HG03342 (cell line): ENCODE results near the gene SLC8A1.

Experiments
- ATAC-seq: cut with Tn5 transposase; IDR thresholded peaks from one replicate; pipeline ENCODE4 v1.9.1; 2021; ENCODE audit warnings: mild to moderate bottlenecking, moderate library complexity; ENCODE audit not compliant: unreplicated experiment

The SLC8A1 gene

GRCh38 chr2:40451918-40452605 lies at the start of gene SLC8A1:
TSS of gene SLC8A1 (minus strand) at chr2:40452090.
- ATAC-seq: no peak

DNA sequence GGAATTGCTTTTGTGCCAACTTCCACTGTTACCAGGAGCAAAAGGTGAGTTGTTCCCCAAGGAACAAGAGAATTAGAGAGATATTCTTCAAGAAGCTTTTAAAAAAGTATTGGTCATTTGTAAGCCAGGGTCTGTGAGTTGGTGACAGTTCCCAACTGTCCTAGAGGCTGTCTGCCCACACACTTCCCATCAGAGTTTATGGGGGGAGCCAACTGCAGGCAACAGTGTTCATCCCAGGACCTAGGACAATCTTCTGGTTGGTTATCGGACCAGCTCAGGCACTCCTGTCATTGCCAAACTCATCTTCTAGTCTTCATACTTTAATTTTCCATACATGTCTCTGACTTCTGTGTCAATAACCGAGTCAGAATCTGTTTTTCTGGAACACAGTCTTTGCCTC lies 47.5 kb upstream of the SLC8A1 start:
- ATAC-seq: no peak

DNA sequence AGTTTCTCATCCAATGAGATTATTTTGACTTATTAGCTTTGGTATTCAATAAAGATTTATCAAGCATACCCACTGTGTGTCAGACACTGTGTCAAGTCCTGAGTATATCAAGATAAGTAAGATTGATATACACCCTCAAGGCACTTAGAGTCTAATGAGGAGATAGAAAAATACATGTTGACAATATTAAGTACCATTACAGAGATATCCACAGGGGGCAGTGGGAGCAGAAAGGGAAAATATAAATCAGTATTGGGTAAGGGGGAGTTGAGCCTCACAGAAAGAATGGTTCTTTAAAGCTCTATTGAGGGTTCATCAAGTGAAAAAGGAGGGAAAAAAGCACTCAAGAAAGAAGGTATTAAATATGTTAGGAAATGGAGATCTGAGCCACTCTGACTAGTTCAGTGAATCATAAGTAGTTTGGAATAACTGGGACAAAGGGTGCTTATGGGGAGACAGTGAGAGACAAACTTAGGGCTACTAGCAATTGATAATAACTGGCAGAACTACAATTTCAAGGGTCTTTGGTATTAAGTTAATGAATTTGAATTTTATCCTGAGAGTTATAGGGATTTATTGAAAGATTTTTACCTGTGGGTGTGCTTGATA lies 45.5 kb upstream of the SLC8A1 start:
- ATAC-seq: no peak

- no peak for ATAC-seq
These were observed 37.7 kb upstream of the SLC8A1 start for GRCh38 chr2:40489678-40489960.

- ATAC-seq: no peak
These were observed 37.2 kb upstream of the SLC8A1 start for GRCh38 chr2:40488927-40489677.

DNA sequence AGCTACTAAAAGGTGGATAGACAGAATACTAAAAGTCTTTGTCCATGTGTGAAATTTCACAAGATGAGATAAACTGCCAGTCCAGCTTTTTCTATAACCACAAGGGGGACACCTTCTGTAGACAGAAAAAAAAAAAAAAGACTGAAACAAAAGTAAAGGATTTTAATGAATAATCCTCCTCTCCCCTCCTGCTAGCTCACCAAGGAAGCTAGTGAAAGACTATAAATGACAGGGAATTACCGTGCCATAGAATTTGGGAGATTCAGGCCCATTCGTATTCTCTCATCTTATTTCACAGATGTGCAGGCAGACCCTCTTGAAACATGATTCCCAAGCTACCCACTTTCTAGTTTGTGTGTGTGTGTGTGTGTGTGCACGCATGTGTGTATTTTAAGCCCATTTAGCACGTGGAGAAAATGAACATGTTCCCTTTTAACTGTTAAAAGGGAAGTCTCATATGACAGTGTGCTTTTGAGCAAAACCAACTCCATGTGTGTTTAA lies 36.3 kb upstream of the SLC8A1 start:
- ATAC-seq: no peak

DNA sequence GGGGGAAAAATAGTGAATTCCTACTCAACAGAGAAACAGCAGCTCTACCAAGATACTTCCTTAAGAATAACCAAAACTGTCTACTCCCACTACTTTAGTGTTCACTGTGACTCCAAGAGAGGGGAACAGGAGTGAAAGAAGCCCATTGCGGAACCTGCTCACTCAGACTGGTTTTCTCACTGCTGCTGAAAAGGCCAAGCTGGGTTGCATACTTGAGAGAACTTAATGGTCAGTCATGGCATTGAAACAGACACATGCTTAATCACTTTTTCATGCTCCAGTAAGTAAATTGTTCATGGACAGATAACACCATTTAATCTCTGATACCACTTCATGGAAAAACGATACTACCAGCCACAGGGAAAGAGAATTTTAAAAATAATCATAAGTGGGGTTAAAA lies 35.7 kb upstream of the SLC8A1 start:
- ATAC-seq: no peak

DNA sequence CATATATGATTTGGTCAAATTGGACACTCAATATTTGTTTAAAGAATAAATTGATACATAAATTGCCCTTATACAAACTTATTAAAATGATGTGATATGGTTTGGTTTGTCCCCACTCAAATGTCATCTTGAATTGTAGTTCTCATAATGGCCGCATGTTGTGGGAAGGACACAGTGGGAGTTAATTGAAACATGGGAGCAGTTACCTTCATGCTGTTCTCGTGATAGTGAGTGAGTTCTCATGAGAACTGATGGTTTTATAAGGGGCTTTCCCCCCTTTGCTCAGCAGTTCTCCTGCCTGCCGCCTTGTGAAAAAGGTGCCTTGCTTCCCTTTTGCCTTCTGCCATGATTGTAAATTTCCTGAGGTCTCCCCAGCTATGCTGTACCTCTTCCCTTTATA lies 34.0 kb upstream of the SLC8A1 start:
- no peak for ATAC-seq

GRCh38 chr2:40485318-40485717 lies 33.4 kb upstream of the SLC8A1 start:
- ATAC-seq: no peak

- no peak for ATAC-seq
These were observed 31.8 kb upstream of the SLC8A1 start for GRCh38 chr2:40483549-40484243.

DNA sequence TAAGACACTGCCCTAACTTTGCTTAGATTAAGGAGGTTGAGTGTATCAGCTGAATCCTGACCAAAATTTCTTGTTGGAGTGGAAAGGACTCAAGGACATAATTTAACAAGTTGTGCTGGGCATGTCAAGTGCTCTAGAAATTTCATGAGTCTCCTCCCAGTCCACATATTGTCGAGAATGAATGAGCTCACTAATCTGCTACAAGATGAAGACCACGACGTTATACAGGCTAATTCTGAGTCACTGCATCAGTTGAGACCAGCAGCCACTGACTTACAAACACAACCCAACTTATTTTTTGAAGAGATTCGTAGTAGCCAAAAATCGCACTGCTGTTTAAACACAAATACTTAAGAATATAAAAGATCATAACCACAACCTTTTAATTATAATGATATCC lies 28.7 kb upstream of the SLC8A1 start:
- no peak for ATAC-seq

- no peak for ATAC-seq
These were observed 28.2 kb upstream of the SLC8A1 start for GRCh38 chr2:40480073-40480472.

GRCh38 chr2:40477361-40477760 lies 25.5 kb upstream of the SLC8A1 start:
- no peak for ATAC-seq

DNA sequence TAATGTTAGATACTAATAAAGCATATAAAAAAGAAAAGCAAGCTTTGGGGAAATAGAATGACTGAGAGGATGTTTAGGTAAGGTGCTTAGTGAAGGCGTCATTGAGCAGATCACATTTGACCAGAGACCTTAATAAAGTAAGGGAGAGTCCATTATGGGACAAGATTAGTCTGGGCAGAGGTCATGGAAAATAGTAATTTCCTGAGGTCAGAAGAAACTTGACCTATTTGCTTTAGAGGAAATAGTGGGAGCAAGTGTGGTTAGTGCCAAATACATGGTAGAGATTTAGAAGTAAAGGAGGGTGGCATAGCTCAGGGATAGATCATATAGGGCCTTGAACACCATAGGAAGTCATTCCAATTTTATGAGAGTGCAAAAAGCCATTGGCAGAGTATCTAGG lies 24.5 kb upstream of the SLC8A1 start:
- ATAC-seq: no peak

DNA sequence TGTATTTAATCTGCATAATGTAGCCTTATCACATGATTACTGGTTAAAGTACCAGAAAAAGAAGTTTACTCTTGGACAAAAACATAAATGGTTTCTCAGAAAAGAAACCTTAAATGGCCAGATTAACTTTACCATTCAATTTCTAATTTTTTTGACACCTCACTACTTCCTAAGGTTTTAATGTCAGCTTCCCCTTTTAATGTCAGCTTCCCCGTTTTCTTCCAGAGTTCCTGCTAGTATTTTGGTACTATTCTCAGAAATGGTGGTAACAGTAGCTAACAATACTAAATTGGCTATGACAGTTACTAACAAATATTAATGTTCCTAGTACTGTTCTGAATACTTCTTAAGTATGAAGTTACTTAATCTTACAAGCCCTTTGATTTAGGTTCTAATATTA lies 22.4 kb upstream of the SLC8A1 start:
- ATAC-seq: no peak

GRCh38 chr2:40471866-40472265 lies 20.0 kb upstream of the SLC8A1 start:
- no peak for ATAC-seq

- no peak for ATAC-seq
These were observed 19.2 kb upstream of the SLC8A1 start for GRCh38 chr2:40470822-40471813.

GRCh38 chr2:40466935-40467572 lies 15.2 kb upstream of the SLC8A1 start:
- ATAC-seq: no peak

DNA sequence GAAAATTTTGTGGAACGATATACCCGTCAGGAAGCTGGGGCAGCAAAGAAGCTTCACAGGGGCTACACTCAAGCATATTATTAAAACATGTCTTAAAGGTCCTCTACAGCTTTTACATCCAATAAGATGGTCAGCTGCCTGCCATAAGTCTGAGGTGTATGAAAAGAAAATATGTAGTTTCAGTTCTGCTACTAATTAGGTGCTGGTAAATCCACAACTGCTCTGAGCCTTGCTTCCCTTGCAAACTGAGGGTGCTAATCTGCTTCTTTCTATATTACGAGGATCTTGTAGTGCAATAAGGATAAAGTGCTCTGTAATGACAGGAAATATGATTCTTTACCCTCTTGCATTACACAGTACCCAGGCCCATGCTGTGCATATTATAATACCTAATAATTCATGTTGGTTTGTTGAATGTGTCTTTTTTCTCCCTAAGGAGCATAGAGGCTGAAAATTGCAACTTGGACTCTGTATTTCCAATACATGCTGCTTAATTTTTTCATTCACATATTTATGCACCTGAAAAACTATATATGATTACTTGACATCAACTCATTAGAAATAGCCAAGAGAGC lies 14.5 kb upstream of the SLC8A1 start:
- ATAC-seq: no peak

- no peak for ATAC-seq
These were observed 11.2 kb upstream of the SLC8A1 start for GRCh38 chr2:40463112-40463511.
